ENCODE results near the gene PHLDA2. TPM values are rescaled to one million over a fixed set of nuclear protein-coding genes. Genes with fewer than 3 reads are reported as not detected.
A peak's percentile ranks its signal among the peaks of the same experiment; 100 is the strongest.
"Not testable (repeated sequence)": the region's sequence is repeated elsewhere in the genome, so short reads cannot be mapped to it uniquely, and the experiment has no call there.

Gene PHLDA2
- total and polyA plus RNA-seq, 12 donors = 0.39 to 14.2 (median 0.89) TPM; not detected in 1

DNA sequence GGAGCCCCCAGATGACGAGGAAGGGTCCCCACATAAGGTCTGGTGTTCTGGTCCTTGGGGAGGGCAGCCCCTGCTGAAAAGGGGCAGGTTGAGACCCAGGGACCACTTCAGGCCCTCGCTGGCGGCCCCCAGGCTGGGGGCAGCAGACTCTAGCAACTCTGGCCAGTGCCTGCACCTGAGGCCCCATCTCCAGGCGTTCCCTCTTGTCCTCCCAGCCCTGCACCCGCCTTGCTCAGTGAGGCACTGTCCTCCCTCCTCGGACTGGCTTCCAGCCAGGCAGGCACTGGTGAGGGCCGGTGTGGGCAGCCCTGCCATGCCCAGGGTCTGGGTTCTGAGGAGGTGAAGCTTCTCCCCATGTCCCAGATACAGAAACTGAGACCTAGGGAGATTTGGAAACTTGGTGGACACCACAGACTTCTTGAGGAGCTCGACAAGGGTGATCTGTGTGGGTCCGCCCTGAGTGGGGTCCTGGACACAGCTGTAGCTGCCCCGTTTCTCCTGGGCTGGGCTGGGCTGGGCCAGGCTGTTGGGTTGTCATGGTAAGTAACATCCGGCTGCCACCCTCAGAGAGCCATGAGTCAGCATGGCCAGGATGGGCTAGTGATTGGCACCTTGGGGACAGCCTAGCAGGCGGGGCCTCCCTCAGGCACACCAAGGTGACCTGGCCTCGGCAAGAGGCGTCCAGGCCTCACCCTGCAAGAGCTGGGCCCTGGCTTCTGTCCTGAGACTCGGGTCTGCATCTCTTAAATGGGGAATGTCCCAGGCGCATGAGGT lies 11.1 kb upstream of the PHLDA2 start:
- TF ChIP-seq, protein P1, sequence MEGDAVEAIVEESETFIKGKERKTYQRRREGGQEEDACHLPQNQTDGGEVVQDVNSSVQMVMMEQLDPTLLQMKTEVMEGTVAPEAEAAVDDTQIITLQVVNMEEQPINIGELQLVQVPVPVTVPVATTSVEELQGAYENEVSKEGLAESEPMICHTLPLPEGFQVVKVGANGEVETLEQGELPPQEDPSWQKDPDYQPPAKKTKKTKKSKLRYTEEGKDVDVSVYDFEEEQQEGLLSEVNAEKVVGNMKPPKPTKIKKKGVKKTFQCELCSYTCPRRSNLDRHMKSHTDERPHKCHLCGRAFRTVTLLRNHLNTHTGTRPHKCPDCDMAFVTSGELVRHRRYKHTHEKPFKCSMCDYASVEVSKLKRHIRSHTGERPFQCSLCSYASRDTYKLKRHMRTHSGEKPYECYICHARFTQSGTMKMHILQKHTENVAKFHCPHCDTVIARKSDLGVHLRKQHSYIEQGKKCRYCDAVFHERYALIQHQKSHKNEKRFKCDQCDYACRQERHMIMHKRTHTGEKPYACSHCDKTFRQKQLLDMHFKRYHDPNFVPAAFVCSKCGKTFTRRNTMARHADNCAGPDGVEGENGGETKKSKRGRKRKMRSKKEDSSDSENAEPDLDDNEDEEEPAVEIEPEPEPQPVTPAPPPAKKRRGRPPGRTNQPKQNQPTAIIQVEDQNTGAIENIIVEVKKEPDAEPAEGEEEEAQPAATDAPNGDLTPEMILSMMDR (IDR thresholded peaks at IDR 0.05) = no peak
- Histone ChIP-seq H3K4me1 (peaks cover 0 to 33% (median 16%) of the 10 kb centered on the region in 9 donors), H3K27ac (peak overlapping the region in 7 of 10 donors; percentile 15 to 70 (median 53)), H3K4me3 (no peak overlapping the region), H3K9me3 (peaks cover 0 to 20% (median 5%) of the 10 kb centered on the region in 11 donors), H3K27me3 (no peaks in the 10 kb centered on the region), H3K36me3 (peaks cover 0 to 23% (median 0%) of the 10 kb centered on the region in 9 donors)
- DNase-seq = peak in 1 of 2 donors; percentile 57
- peak in 7 of 8 donors; percentile 18 to 83 (median 52) for ATAC-seq
- WGBS, 2 donors = 63% methylated on average over 16 of the region's 16 CpGs
- intact Hi-C loops (cut with DNase I) = no loop called here

DNA sequence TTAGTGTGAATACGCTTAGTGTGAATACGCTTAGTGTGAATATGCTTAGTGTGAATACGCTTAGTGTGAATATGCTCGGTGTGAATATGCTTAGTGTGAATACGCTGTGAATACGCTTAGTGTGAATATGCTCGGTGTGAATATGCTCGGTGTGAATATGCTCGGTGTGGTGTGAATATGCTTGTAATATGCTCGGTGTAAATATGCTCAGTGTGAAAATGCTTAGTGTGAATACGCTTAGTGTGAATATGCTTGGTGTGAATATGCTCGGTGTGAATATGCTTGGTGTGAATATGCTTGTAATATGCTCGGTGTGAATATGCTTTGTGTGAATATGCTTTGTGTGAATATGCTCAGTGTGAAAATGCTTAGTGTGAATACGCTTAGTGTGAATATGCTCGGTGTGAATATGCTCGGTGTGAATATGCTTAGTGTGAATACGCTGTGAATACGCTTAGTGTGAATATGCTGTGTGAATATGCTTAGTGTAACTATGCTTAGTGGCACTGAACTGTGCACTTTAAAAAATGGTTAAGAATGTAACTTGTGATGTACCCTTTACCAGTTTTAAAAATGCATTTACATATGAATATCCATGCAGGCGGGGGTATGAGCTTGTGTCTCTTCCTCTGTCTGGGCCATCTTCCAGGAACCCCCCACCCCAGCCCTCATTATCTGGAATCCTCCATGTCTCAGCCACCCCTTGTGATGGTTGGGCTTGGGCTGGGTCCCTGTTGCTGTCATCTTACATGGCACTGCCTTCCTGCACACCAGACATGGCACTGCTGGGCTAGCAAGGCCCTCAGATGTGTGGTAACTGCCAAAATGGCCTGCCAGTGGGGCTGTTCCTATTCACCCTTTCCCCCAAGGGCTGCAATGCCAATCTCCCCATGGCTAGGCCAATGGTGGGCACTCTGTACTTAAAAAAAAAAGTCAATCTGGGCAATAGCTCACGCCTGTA lies 9.5 kb upstream of the PHLDA2 start:
- DNase-seq = not testable (repeated sequence)
- 91 to 95% methylated on average over 20 of the region's 20 CpGs for WGBS, 2 donors
- H3K4me1 ChIP-seq = peaks cover 0 to 18% (median 13%) of the 10 kb centered on the region in 9 donors

DNA sequence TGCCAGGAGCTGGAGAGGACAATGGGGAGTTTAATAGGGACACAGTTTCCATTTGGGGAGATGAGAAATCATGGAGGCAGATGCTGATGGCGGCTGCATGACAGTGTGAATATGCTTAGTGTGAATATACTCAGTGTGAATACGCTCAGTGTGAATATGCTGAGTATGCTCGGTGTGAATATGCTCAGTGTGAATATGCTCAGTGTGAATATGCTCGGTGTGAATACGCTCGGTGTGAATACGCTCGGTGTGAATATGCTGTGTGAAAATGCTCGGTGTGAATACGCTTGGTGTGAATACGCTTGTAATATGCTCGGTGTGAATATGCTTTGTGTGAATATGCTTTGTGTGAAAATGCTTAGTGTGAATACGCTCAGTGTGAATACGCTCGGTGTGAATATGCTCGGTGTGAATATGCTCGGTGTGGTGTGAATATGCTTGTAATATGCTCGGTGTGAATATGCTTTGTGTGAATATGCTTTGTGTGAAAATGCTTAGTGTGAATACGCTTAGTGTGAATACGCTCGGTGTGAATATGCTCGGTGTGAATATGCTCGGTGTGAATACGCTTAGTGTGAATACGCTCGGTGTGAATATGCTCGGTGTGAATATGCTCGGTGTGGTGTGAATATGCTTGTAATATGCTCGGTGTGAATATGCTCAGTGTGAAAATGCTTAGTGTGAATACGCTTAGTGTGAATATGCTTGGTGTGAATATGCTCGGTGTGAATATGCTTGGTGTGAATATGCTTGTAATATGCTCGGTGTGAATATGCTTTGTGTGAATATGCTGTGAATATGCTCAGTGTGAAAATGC lies 8.6 kb upstream of the PHLDA2 start:
- intact Hi-C loops (cut with DNase I); DNase-seq; H3K27ac ChIP-seq; H3K27me3 ChIP-seq; ATAC-seq; H3K36me3 ChIP-seq; H3K4me3 ChIP-seq: not testable (repeated sequence)
- H3K9me3 ChIP-seq = peaks cover 0 to 20% (median 5%) of the 10 kb centered on the region in 11 donors
- 92 to 93% methylated on average over 31 of the region's 32 CpGs for WGBS, 2 donors
- H3K4me1 ChIP-seq = peaks cover 0 to 24% (median 12%) of the 10 kb centered on the region in 9 donors

More for the DNA sequence above, 9.5 kb upstream of the PHLDA2 start:
- peaks cover 0 to 20% (median 5%) of the 10 kb centered on the region in 11 donors for H3K9me3 ChIP-seq
- H3K4me3 ChIP-seq; ATAC-seq; H3K27me3 ChIP-seq; H3K36me3 ChIP-seq; H3K27ac ChIP-seq; intact Hi-C loops (cut with DNase I): not testable (repeated sequence)

DNA sequence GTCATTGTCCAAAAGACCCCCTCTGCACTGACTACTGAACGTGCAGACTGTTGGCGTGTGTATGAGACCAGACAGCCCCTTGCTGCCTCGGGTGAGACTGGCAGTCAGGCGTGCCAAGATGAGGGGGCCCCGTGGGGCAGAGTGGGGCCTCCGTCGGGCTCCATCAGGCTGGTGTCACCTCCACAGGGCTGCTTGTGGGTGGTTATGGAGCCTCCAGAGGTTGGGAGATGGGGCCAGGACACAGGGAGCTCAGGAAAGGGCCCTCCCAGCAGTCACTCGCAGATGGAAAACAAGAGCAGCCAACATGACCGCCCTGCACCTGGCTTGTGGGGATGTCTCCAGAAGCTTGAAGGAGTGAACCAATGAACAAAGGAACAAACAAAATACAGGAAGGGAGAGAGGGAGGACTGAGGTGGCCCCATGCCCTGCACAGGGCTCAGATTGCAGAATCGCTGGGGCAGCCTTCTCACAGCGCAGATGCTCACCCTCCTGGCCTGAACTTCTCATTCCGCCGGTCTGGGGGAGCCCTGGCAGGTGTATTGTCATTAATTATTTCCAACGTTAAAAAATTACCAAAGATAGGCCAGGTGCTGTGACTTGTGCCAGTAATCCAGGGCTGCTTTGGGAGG lies 5.5 kb upstream of the PHLDA2 start:
- H3K36me3 ChIP-seq = no peaks in the 10 kb centered on the region
- WGBS, 2 donors = 79 to 89% methylated on average over 14 of the region's 14 CpGs
- H3K9me3 ChIP-seq = peaks cover 0 to 20% (median 5%) of the 10 kb centered on the region in 11 donors
- ATAC-seq = no peak
- peaks cover 2 to 28% (median 10%) of the 10 kb centered on the region in 9 donors for H3K4me1 ChIP-seq
- DNase-seq = no peak
- peaks cover 0 to 16% (median 10%) of the 10 kb centered on the region in 7 donors for H3K27me3 ChIP-seq
- TF ChIP-seq, protein P1 (IDR thresholded peaks at IDR 0.05) = no peak
- no peak overlapping the region for H3K4me3 ChIP-seq
- H3K27ac ChIP-seq = no peak overlapping the region
- intact Hi-C loops (cut with DNase I) = no loop called here
